DMS79 (cell line): ENCODE results near the gene MYO1D.

Source experiments
- DNase-seq: peaks from one replicate; lab custom pipeline; 2025; lab: John Stamatoyannopoulos, UW

MYO1D gene

GRCh38 chr17:32488177-32488542, 388.8 kb downstream of the MYO1D start:
- DNase-seq, result no peak

GRCh38 chr17:32487473-32488176, 389.3 kb downstream of the MYO1D start:
- DNase-seq, result no peak

- DNase-seq, result no peak
Observed at GRCh38 chr17:32486701-32487472, 390.0 kb downstream of the MYO1D start, which contains the start of gene CDK5R1. Gene CDK5R1 (plus strand): TSS chr17:32486993. CDS start chr17:32487621, 628 bp downstream.

GRCh38 chr17:32486111-32486700, 390.7 kb downstream of the MYO1D start:
- DNase-seq, result peak; percentile 51

- DNase-seq, result no peak
Observed at GRCh38 chr17:32485261-32486110, 391.4 kb downstream of the MYO1D start.

- DNase-seq, result no peak
Observed at GRCh38 chr17:32484628-32485027, 392.3 kb downstream of the MYO1D start.

- no peak for DNase-seq
Observed at GRCh38 chr17:32484041-32484461, 392.9 kb downstream of the MYO1D start.

- DNase-seq, result peak; percentile 57
Observed at GRCh38 chr17:32483451-32484019, 393.4 kb downstream of the MYO1D start.

GRCh38 chr17:32482568-32483320, 394.2 kb downstream of the MYO1D start:
- DNase-seq, result no peak

GRCh38 chr17:32481193-32481592, 395.7 kb downstream of the MYO1D start:
- no peak for DNase-seq

GRCh38 chr17:32479074-32479617, 397.8 kb downstream of the MYO1D start:
- DNase-seq, result no peak

GRCh38 chr17:32477220-32477619, 399.7 kb downstream of the MYO1D start:
- DNase-seq, result no peak

- DNase-seq, result no peak
Observed at GRCh38 chr17:32475258-32475657, 401.7 kb downstream of the MYO1D start.

GRCh38 chr17:32471652-32472051, 405.3 kb downstream of the MYO1D start:
- no peak for DNase-seq

- no peak for DNase-seq
Observed at GRCh38 chr17:32470405-32471167, 406.3 kb downstream of the MYO1D start.

- no peak for DNase-seq
Observed at GRCh38 chr17:32467949-32468348, 409.0 kb downstream of the MYO1D start.

GRCh38 chr17:32464374-32464773, 412.6 kb downstream of the MYO1D start:
- no peak for DNase-seq

GRCh38 chr17:32463304-32463703, 413.6 kb downstream of the MYO1D start:
- no peak for DNase-seq

- DNase-seq, result no peak
Observed at GRCh38 chr17:32461853-32462617, 414.9 kb downstream of the MYO1D start.
